A549 (cell line): ENCODE measurements around the gene CCDC194. TPM values are rescaled to one million over a fixed set of nuclear protein-coding genes. Genes with fewer than 3 reads are reported as not detected.

Source experiments
- ATAC-seq, 2 experiments: fragments of 200-7000 bp in 1 of 2; fragments of >200 bp in 1 of 2; cut with Nextera tagmentation in 1 of 2; cut with Tn5 transposase in 1 of 2; 3 replicates each; pipeline versions ENCODE4 v1.8.0 to v1.9.1; 2018 to 2020; ENCODE audit warnings: mild to moderate bottlenecking in 1 of 2, moderate library complexity in 1 of 2
- CTCF ChIA-PET: fragments of 300-600 bp; sonication (Branson Sonifier 250); formaldehyde crosslinking; extraction: SDS; loops from one replicate; lab custom pipeline; 2021; ENCODE audit warnings: antibody characterized with exemption, inconsistent platforms; lab: Yijun Ruan, JAX
- POLR2A ChIA-PET: fragments of 350-600 bp; formaldehyde crosslinking; extraction: SDS; loops from one replicate; lab custom pipeline; 2021; ENCODE audit warnings: antibody characterized with exemption, inconsistent platforms; lab: Yijun Ruan, JAX
- DNase-seq, 2 experiments: peaks; one replicate each; pipeline versions ENCODE4 v3.0.0 to v3.0.0-alpha.2; 2011 to 2016; ENCODE audit warnings: low read depth in 1 of 2, low spot score in 1 of 2
- FAIRE-seq: peaks from 2 replicates; lab custom pipeline; 2011; peaks lifted over from hg19 to GRCh38; lab: Jason Lieb, UNC
- H3K27ac ChIP-seq, 2 experiments: fragments of >200 bp; sonication (Bioruptor Twin); formaldehyde crosslinking; 3 replicates each; pipeline ENCODE4 v1.5.1; 2016 to 2017
- H3K4me1 ChIP-seq: fragments of >200 bp; sonication (Bioruptor Twin); formaldehyde crosslinking; 3 replicates; pipeline ENCODE4 v1.6.1; 2016
- H3K4me2 ChIP-seq: fragments of >200 bp; sonication (Bioruptor Twin); formaldehyde crosslinking; 3 replicates; pipeline ENCODE4 v1.6.1; 2016
- H3K4me3 ChIP-seq: fragments of >200 bp; sonication (Bioruptor Twin); formaldehyde crosslinking; 3 replicates; pipeline ENCODE4 v1.5.1; 2016
- H3K9me3 ChIP-seq: fragments of >200 bp; sonication (Bioruptor Twin); formaldehyde crosslinking; 3 replicates; pipeline ENCODE4 v1.6.1; 2016
- ATOH8 ChIP-seq: fragments of 250-450 bp; sonication (Bioruptor Pico); IDR thresholded peaks from 2 replicates; pipeline ENCODE4 v1.5.0; 2020; ENCODE audit warnings: low read depth, mild to moderate bottlenecking, moderate library complexity
- BCL3 ChIP-seq: fragments of >200 bp; sonication (Bioruptor Twin); formaldehyde crosslinking; IDR thresholded peaks from 3 replicates; pipeline ENCODE4 v1.6.1; 2016
- BHLHE40 ChIP-seq: IDR thresholded peaks from 2 replicates; pipeline ENCODE4 v1.6.1; 2012; ENCODE audit warnings: low read depth, low read length, inconsistent platforms
- CBX2 ChIP-seq: fragments of 200-600 bp; sonication (generic); IDR thresholded peaks from 2 replicates; pipeline ENCODE4 v1.6.1; 2016; ENCODE audit warnings: low read depth, mild to moderate bottlenecking, borderline replicate concordance
- CHD2 ChIP-seq: fragments of 150-350 bp; IDR thresholded peaks from 2 replicates; pipeline ENCODE4 v1.6.1; 2014; ENCODE audit warnings: low read length; ENCODE audit not compliant: partially characterized antibody
- EHF ChIP-seq: fragments of 250-450 bp; sonication (Bioruptor Pico); IDR thresholded peaks from 2 replicates; pipeline ENCODE4 v1.5.0; 2020; ENCODE audit warnings: mild to moderate bottlenecking
- FOSB ChIP-seq: fragments of 250-450 bp; sonication (Bioruptor Pico); IDR thresholded peaks from 2 replicates; pipeline ENCODE4 v1.5.0; 2020; ENCODE audit warnings: mild to moderate bottlenecking, moderate library complexity
- FOSL2 ChIP-seq, 2 experiments: fragments of 450-650 bp in 1 of 2; fragments of >200 bp in 1 of 2; sonication (Bioruptor Twin) in 1 of 2; formaldehyde crosslinking; IDR thresholded peaks; 2 replicates each; pipeline versions ENCODE4 v1.5.0 to v1.6.1; 2016 to 2020; ENCODE audit warnings: mild to moderate bottlenecking in 1 of 2, moderate library complexity in 1 of 2
- GATA3 ChIP-seq: IDR thresholded peaks from 2 replicates; pipeline ENCODE4 v1.6.1; 2012; ENCODE audit warnings: borderline replicate concordance
- HDAC2 ChIP-seq: fragments of 200-600 bp; sonication (generic); IDR thresholded peaks from 2 replicates; pipeline ENCODE4 v1.6.1; 2016
- HEYL ChIP-seq: fragments of 250-450 bp; sonication (Bioruptor Pico); IDR thresholded peaks from 2 replicates; pipeline ENCODE4 v1.8.0; 2021; ENCODE audit warnings: mild to moderate bottlenecking, moderate library complexity
- MAFK ChIP-seq: fragments of 450-650 bp; IDR thresholded peaks from 2 replicates; pipeline ENCODE4 v1.6.1; 2014; ENCODE audit not compliant: partially characterized antibody
- MYC ChIP-seq: IDR thresholded peaks from 2 replicates; pipeline ENCODE4 v1.6.1; 2012; ENCODE audit warnings: mild to moderate bottlenecking, inconsistent platforms, low read length, improper control_type of control experiment, borderline replicate concordance
- NFE2L2 ChIP-seq: fragments of 150-350 bp; conservative IDR thresholded peaks from 2 replicates; pipeline ENCODE4 v1.6.1; 2014; ENCODE audit warnings: low read length
- NPAS2 ChIP-seq: fragments of 250-450 bp; sonication (Bioruptor Pico); IDR thresholded peaks from 2 replicates; pipeline ENCODE4 v1.8.0; 2022; ENCODE audit warnings: mild to moderate bottlenecking, moderate library complexity, borderline replicate concordance
- PBX3 ChIP-seq: IDR thresholded peaks from 2 replicates; pipeline ENCODE4 v1.6.1; 2012
- RAD21 ChIP-seq, 2 experiments: fragments of >200 bp in 1 of 2; sonication (Bioruptor Twin) in 1 of 2; formaldehyde crosslinking in 1 of 2; IDR thresholded peaks in 1 of 2; conservative IDR thresholded peaks in 1 of 2; 2 replicates in 1 of 2; 3 replicates in 1 of 2; pipeline ENCODE4 v1.6.1; 2012 to 2018; ENCODE audit warnings: inconsistent platforms in 1 of 2
- REST ChIP-seq: fragments of 200-600 bp; sonication (generic); IDR thresholded peaks from 2 replicates; pipeline ENCODE4 v1.6.1; 2016; ENCODE audit warnings: antibody characterized with exemption, mild to moderate bottlenecking, moderate library complexity
- RFX5 ChIP-seq: fragments of 450-650 bp; IDR thresholded peaks from 2 replicates; pipeline ENCODE4 v1.7.1; 2014; ENCODE audit warnings: antibody characterized with exemption, mild to moderate bottlenecking, moderate library complexity
- RNF2 ChIP-seq: fragments of 200-600 bp; sonication (generic); IDR thresholded peaks from 2 replicates; pipeline ENCODE4 v1.6.1; 2016; ENCODE audit warnings: low read depth, mild to moderate bottlenecking, antibody characterized with exemption, moderate library complexity, borderline replicate concordance
- ZNF302 ChIP-seq: fragments of 250-450 bp; sonication (Bioruptor Pico); IDR thresholded peaks from 2 replicates; pipeline ENCODE4 v1.9.0; 2021; ENCODE audit warnings: inconsistent platforms, mild to moderate bottlenecking, moderate library complexity
- WGBS: methylation state at CpG from one replicate; pipeline ENCODE4 v1.1.6; 2017; ENCODE audit errors: missing lambda C conversion rate; 5-methylcytosine and 5-hydroxymethylcytosine counted together
- polyA plus RNA-seq, 4 experiments: library from polyadenylated mRNA; depleted of rRNA in 3 of 4; stranded (reverse); fragments of >200 nt; fragmentation: RNase III in 1 of 4; extraction: RNeasy Plus Mini Kit Qiagen cat#74134 plus additional on column Dnase treatment in 1 of 4; gene quantifications; 2 replicates in 3 of 4; 3 replicates in 1 of 4; pipeline ENCODE4 v1.2.3, GENCODE V29; 2011 to 2017
- TF ChIP-seq, protein P1 (sequence below): fragments of >200 bp; sonication (Bioruptor Twin); formaldehyde crosslinking; IDR thresholded peaks from 2 replicates; pipeline ENCODE4 v1.6.1; 2016

CCDC194 gene
- polyA plus RNA-seq, 2 of the 4 experiments (the other 2 are of a cell fraction) = not detected

- Histone ChIP-seq H3K9me3 (no peaks in the 10 kb centered on the region), H3K4me3 (no peak overlapping the region), H3K27ac (no peak overlapping the region), H3K4me1 (0 out of 3 replicates have a peak, but pooled peaks cover 4% of the 10 kb centered on the region), H3K4me2 (no peak overlapping the region)
- CTCF ChIA-PET = no interaction called here
- FAIRE-seq = no peak
- DNase-seq = no peak
- POLR2A ChIA-PET = no interaction called here
- TF ChIP-seq FOSB (CRISPR knock-in tag) (no peak), GATA3 (no peak), NPAS2 (CRISPR knock-in tag) (no peak), CBX2 (no peak), RFX5 (no peak), ZNF302 (no peak), PBX3 (no peak), NFE2L2 (no peak), RNF2 (no peak), MYC (no peak), HEYL (no peak), HDAC2 (no peak)
- no peak for ATAC-seq
- 65% methylated on average over 8 of the region's 8 CpGs for WGBS
These were observed 20.1 kb upstream of the CCDC194 start for GRCh38 chr19:17414097-17414496.

DNA sequence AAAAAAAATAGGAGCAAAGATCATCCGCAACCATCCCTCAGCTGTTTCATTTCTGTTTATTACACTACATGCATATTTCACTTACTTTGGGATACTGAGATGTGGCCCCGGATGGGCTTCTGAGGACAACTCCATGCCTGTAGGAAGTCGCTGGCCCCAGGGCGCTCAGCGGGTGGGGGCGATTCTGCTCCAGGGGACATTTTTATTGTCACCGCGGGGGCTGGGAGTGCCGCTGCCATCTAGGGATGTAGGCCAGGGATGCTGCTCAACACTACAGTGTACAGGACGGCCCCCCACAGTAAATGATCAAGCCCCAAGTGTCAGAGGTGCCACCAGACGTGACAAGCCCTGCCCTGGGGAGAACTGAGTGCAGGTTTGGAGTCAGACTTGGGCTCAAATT, 17.8 kb upstream of the CCDC194 start:
- FAIRE-seq = no peak
- no peak for DNase-seq
- Histone ChIP-seq H3K27ac (no peak overlapping the region), H3K4me3 (no peak overlapping the region), H3K9me3 (no peaks in the 10 kb centered on the region), H3K4me2 (no peak overlapping the region)
- POLR2A ChIA-PET = interaction anchor here (0.7 kb wide), 1 partner anchor 8 kb away, joined by 3 read pairs; the partner anchor contains the start of gene MVB12A
- TF ChIP-seq, protein P1, sequence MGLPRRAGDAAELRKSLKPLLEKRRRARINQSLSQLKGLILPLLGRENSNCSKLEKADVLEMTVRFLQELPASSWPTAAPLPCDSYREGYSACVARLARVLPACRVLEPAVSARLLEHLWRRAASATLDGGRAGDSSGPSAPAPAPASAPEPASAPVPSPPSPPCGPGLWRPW = no peak
- TF ChIP-seq RAD21 (conservative IDR thresholded peaks at IDR 0.05 in 1 of 2, IDR thresholded peaks at IDR 0.05 in 1 of 2) (no peak), EHF (CRISPR knock-in tag) (no peak), BCL3 (no peak), HEYL (no peak), PBX3 (no peak), ZNF302 (no peak), RFX5 (no peak), FOSB (CRISPR knock-in tag) (no peak), ATOH8 (CRISPR knock-in tag) (no peak), CHD2 (no peak), GATA3 (no peak), REST (no peak), MAFK (no peak), FOSL2 (IDR thresholded peaks at IDR 0.05) (no peak), FOSL2 (CRISPR knock-in tag; IDR thresholded peaks at IDR 0.05) (no peak), BHLHE40 (no peak)
- TF ChIP-seq, all 56 proteins: peak for 0
- no peaks in the 10 kb centered on the region for H3K4me1 ChIP-seq
- WGBS = 61% methylated on average over 11 of the region's 11 CpGs
- no peak for ATAC-seq
- CTCF ChIA-PET = interaction anchor here (1.0 to 1.2 kb wide), 2 partner anchors 22 to 55 kb away, joined by 3 to 7 read pairs; no protein-coding TSS in a partner anchor
